ENCODE measurements around the gene DAB2IP.

DNA sequence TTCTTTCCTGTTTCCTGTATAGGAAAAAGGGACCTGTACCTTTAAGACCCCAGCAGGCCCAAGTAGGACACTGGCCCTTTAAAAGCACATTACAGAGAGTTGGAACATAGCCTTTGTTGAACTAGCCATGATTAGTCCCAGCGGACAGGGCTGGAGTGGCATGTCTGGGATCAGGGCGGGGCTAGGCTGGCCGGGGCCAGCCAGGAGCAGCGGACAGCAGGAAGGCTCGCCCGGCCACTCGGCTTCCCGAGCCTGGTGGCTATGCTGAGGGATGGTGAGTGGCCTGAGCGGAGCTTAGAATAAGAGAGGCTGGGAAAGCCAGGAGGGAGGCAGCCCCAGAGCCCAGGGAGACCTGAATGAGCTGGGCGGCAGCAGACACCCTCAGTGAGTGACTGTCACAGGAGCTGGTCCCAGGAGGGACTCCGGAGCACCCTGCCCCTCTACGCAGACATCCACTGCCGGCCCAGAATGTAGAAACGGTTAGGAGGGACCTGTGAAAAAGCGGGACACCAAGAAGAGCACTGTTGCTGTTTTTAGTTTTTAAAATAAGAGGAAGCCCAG lies 92.1 kb downstream of the DAB2IP start:
- TF ChIP-seq, protein P1, sequence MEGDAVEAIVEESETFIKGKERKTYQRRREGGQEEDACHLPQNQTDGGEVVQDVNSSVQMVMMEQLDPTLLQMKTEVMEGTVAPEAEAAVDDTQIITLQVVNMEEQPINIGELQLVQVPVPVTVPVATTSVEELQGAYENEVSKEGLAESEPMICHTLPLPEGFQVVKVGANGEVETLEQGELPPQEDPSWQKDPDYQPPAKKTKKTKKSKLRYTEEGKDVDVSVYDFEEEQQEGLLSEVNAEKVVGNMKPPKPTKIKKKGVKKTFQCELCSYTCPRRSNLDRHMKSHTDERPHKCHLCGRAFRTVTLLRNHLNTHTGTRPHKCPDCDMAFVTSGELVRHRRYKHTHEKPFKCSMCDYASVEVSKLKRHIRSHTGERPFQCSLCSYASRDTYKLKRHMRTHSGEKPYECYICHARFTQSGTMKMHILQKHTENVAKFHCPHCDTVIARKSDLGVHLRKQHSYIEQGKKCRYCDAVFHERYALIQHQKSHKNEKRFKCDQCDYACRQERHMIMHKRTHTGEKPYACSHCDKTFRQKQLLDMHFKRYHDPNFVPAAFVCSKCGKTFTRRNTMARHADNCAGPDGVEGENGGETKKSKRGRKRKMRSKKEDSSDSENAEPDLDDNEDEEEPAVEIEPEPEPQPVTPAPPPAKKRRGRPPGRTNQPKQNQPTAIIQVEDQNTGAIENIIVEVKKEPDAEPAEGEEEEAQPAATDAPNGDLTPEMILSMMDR (conservative IDR thresholded peaks at IDR 0.05 in 1 of 2, IDR thresholded peaks at IDR 0.05 in 1 of 2; ENCODE audit: low read depth in 1 of 2, low read length in 2 of 2): peak in 1 of 2 donors; percentile 14
- no peak for TF ChIP-seq EZH2 (IDR thresholded peaks at IDR 0.05; ENCODE audit: low read length, missing control alignments)
